SK-N-SH (cell line): Measurements from ENCODE around the gene EIF1B. TPM values are rescaled to one million over a fixed set of nuclear protein-coding genes. Genes with fewer than 3 reads are reported as not detected.
A peak's percentile ranks its signal among the peaks of the same experiment; 100 is the strongest.

ENCODE experiments used
- CTCF ChIA-PET: fragments of 300-600, 350-600 bp; formaldehyde crosslinking; extraction: SDS; loops from one replicate; lab custom pipeline; 2021; lab: Yijun Ruan, JAX
- POLR2A ChIA-PET: fragments of 350-600 bp; sonication (Branson Sonifier 250); formaldehyde crosslinking; extraction: SDS; loops from one replicate; lab custom pipeline; 2020; ENCODE audit warnings: antibody characterized with exemption, inconsistent platforms; lab: Yijun Ruan, JAX
- DNase-seq: peaks from one replicate; pipeline ENCODE4 v3.0.0; 2012
- H2AFZ ChIP-seq: fragments of 200-600 bp; sonication (generic); 2 replicates; pipeline ENCODE4 v1.8.1; 2016; ENCODE audit warnings: antibody characterized with exemption, mild to moderate bottlenecking, low read depth
- H3F3A ChIP-seq: fragments of 200-600 bp; sonication (generic); replicated peaks from 2 replicates; pipeline ENCODE3; 2016; ENCODE audit warnings: antibody characterized with exemption, mild to moderate bottlenecking; ENCODE audit not compliant: insufficient read depth
- H3K27ac ChIP-seq, 2 experiments: fragments of 200-500 bp in 1 of 2; fragments of 200-600 bp in 1 of 2; sonication (Bioruptor generic) in 1 of 2; sonication (generic), shearing (Covaris generic) in 1 of 2; 2 replicates each; pipeline versions ENCODE4 v1.5.1 to v1.6.1; 2014 to 2016; ENCODE audit warnings: low read depth in 2 of 2, inconsistent platforms in 1 of 2, low read length in 1 of 2, mild to moderate bottlenecking in 1 of 2, mixed read lengths in 1 of 2
- H3K27me3 ChIP-seq: fragments of 200-600 bp; sonication (generic), shearing (Covaris generic); 2 replicates; pipeline ENCODE4 v1.6.1; 2016; ENCODE audit warnings: mixed run types; ENCODE audit not compliant: insufficient read depth
- H3K36me3 ChIP-seq, 2 experiments: fragments of 200-500 bp in 1 of 2; fragments of 200-600 bp in 1 of 2; sonication (Bioruptor generic) in 1 of 2; sonication (generic) in 1 of 2; replicated peaks in 1 of 2; 2 replicates each; pipeline versions ENCODE3 to v1.5.1; 2014 to 2016; ENCODE audit warnings: low read length in 1 of 2, mild to moderate bottlenecking in 1 of 2; ENCODE audit not compliant: insufficient read depth in 2 of 2, control insufficient read depth in 1 of 2
- H3K4me1 ChIP-seq, 2 experiments: fragments of 200-500 bp in 1 of 2; fragments of 200-600 bp in 1 of 2; sonication (Bioruptor generic) in 1 of 2; sonication (generic), shearing (Covaris generic) in 1 of 2; 2 replicates each; pipeline versions ENCODE4 v1.5.1 to v1.6.1; 2014 to 2016; ENCODE audit warnings: low read depth in 1 of 2, low read length in 1 of 2, mixed run types in 1 of 2; ENCODE audit not compliant: insufficient read depth in 2 of 2, control insufficient read depth in 1 of 2
- H3K4me2 ChIP-seq: fragments of 200-600 bp; sonication (generic), shearing (Covaris generic); 2 replicates; pipeline ENCODE4 v1.6.1; 2017; ENCODE audit warnings: mixed run types
- H3K4me3 ChIP-seq, 2 experiments: fragments of 200-500 bp in 1 of 2; fragments of 200-600 bp in 1 of 2; sonication (Bioruptor generic) in 1 of 2; sonication (generic), shearing (Covaris generic) in 1 of 2; 2 replicates each; pipeline versions ENCODE4 v1.5.1 to v1.8.1; 2014 to 2016; ENCODE audit warnings: low read depth in 2 of 2, inconsistent platforms in 1 of 2, low read length in 1 of 2, mild to moderate bottlenecking in 1 of 2, mixed read lengths in 1 of 2, moderate library complexity in 1 of 2
- H3K79me2 ChIP-seq: fragments of 200-600 bp; sonication (generic); 2 replicates; pipeline ENCODE4 v1.8.1; 2017; ENCODE audit warnings: mild to moderate bottlenecking; ENCODE audit not compliant: insufficient read depth
- H3K9ac ChIP-seq: fragments of 200-600 bp; sonication (generic); 2 replicates; pipeline ENCODE4 v1.6.1; 2017; ENCODE audit warnings: mixed run types
- H3K9me2 ChIP-seq: fragments of 200-600 bp; sonication (generic); 2 replicates; pipeline ENCODE4 v1.6.1; 2017; ENCODE audit warnings: mixed run types
- H3K9me3 ChIP-seq: fragments of 200-600 bp; sonication (generic); 2 replicates; pipeline ENCODE4 v1.6.1; 2017; ENCODE audit warnings: mixed run types, mild to moderate bottlenecking, moderate library complexity
- H4K20me1 ChIP-seq: fragments of 200-600 bp; sonication (generic); 2 replicates; pipeline ENCODE4 v1.6.1; 2017; ENCODE audit warnings: mild to moderate bottlenecking, mixed run types; ENCODE audit not compliant: insufficient read depth
- CHD2 ChIP-seq: fragments of 150-350 bp; IDR thresholded peaks from 2 replicates; pipeline ENCODE4 v1.6.1; 2018; ENCODE audit warnings: low read length; ENCODE audit not compliant: partially characterized antibody
- ELF1 ChIP-seq: IDR thresholded peaks from 2 replicates; pipeline ENCODE4 v1.4.0; 2012
- EZH2phosphoT487 ChIP-seq: fragments of 200-600 bp; sonication (generic); IDR thresholded peaks from 2 replicates; pipeline ENCODE4 v1.6.1; 2017; ENCODE audit warnings: low read depth, mixed run types, mild to moderate bottlenecking, antibody characterized with exemption, moderate library complexity, borderline replicate concordance
- FOSL2 ChIP-seq: IDR thresholded peaks from 2 replicates; pipeline ENCODE4 v1.4.0; 2012; ENCODE audit warnings: low read depth, mild to moderate bottlenecking, moderate library complexity, borderline replicate concordance
- FOXJ3 ChIP-seq: sonication (generic); formaldehyde crosslinking; IDR thresholded peaks from 2 replicates; pipeline ENCODE4 v1.5.1; 2020; ENCODE audit warnings: mild to moderate bottlenecking, missing genetic modification reagents
- GABPA ChIP-seq: IDR thresholded peaks from 2 replicates; pipeline ENCODE4 v1.4.0; 2012; ENCODE audit warnings: low read depth, mild to moderate bottlenecking
- GATA2 ChIP-seq: sonication (generic); formaldehyde crosslinking; IDR thresholded peaks from 2 replicates; pipeline ENCODE4 v1.5.0; 2020; ENCODE audit warnings: mild to moderate bottlenecking, missing genetic modification reagents
- JUND ChIP-seq: IDR thresholded peaks from 2 replicates; pipeline ENCODE4 v1.4.0; 2012
- MEF2A ChIP-seq: IDR thresholded peaks from 2 replicates; pipeline ENCODE4 v1.4.0; 2012; ENCODE audit warnings: low read depth, borderline replicate concordance
- NFIC ChIP-seq: IDR thresholded peaks from 2 replicates; pipeline ENCODE4 v1.4.0; 2012; ENCODE audit warnings: borderline replicate concordance
- RAD21 ChIP-seq: IDR thresholded peaks from 2 replicates; pipeline ENCODE4 v1.6.1; 2012; ENCODE audit warnings: mild to moderate bottlenecking, low read length
- RFX5 ChIP-seq: IDR thresholded peaks from 2 replicates; pipeline ENCODE4 v1.6.1; 2012; ENCODE audit warnings: mild to moderate bottlenecking, improper control_type of control experiment, low read length
- TCF12 ChIP-seq: IDR thresholded peaks from 2 replicates; pipeline ENCODE4 v1.4.0; 2012
- YY1 ChIP-seq: IDR thresholded peaks from 2 replicates; pipeline ENCODE4 v1.4.0; 2012; ENCODE audit warnings: low read depth, mild to moderate bottlenecking
- WGBS: methylation state at CpG from one replicate; pipeline ENCODE4 v1.1.6; 2017; ENCODE audit warnings: low lambda C conversion rate; 5-methylcytosine and 5-hydroxymethylcytosine counted together
- polyA plus RNA-seq, 3 experiments: library from polyadenylated mRNA; depleted of rRNA; stranded (reverse); fragments of >200 nt; gene quantifications; 2 replicates each; pipeline ENCODE4 v1.2.3, GENCODE V29; 2012
- TF ChIP-seq, protein P1 (sequence below): IDR thresholded peaks from 2 replicates; pipeline ENCODE4 v1.4.0; 2012; ENCODE audit warnings: low read depth, borderline replicate concordance
- TF ChIP-seq, protein P2 (sequence below): fragments of 150-350 bp; IDR thresholded peaks from 2 replicates; pipeline ENCODE4 v1.6.1; 2016; ENCODE audit warnings: mild to moderate bottlenecking, low read depth, low read length
- TF ChIP-seq, protein P3 (sequence below): fragments of 200-600 bp; sonication (generic); IDR thresholded peaks from 2 replicates; pipeline ENCODE4 v1.6.1; 2017; ENCODE audit warnings: antibody characterized with exemption, mild to moderate bottlenecking, moderate library complexity
- TF ChIP-seq, protein P4 (sequence below): IDR thresholded peaks from 2 replicates; pipeline ENCODE4 v1.6.1; 2012; ENCODE audit warnings: mild to moderate bottlenecking, low read depth, low read length, moderate library complexity
- TF ChIP-seq, protein P5 (sequence below): IDR thresholded peaks from 2 replicates; pipeline ENCODE4 v1.4.0; 2012; ENCODE audit warnings: low read depth, borderline replicate concordance

The EIF1B gene
- polyA plus RNA-seq, 1 of the 3 experiments (the other 2 are of a cell fraction): 22.9 TPM

DNA sequence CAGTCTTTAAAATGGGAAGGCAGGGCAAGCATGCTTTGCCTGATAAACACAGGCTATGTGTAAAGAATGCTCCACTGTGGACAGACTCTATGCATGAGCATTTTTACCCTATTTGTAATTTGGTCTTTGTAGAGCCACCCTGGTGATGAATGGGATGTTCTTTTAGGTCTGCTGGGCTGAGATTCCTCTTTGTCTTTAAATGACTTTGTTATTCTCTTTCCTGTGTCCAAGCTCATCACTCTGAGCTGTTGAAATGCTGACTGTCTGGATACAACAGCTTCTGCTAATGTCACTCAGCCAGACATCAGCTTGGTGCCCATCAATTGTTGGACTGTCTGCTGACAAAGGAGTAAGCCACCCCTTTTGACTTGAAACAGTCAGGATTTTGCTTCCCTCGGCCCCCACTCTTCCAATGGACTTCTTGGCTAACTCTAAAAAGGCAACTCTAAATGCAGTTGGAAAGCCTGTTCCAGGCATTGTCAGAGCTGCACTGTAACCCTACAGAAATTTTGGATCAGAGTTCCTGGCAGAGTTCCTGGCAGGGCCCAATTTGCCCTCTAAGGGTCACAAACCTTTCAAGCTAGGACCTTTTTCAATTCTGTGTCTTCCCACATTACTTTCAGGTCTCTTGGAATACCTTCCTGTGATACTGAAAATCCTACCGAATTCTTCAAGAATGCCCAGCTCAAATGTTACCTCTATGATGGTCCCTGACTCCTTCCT is 40.5 kb upstream of the EIF1B start:
- Histone ChIP-seq H3K9me3 (no peaks in the 10 kb centered on the region), H3K27me3 (no peaks in the 10 kb centered on the region), H3K9me2 (no peaks in the 10 kb centered on the region), H3K27ac (peak overlapping the region in 1 of 2 experiments; percentile 60; a peak in 2 of 4 replicates), H3K9ac (no peak overlapping the region), H3K79me2 (no peaks in the 10 kb centered on the region), H3K36me3 (no peaks in the 10 kb centered on the region), H4K20me1 (no peaks in the 10 kb centered on the region), H3K4me1 (peaks cover 0 to 17% of the 10 kb centered on the region in 2 experiments; a peak in 2 of 4 replicates), H3K4me2 (no peak overlapping the region), H3F3A (no peaks in the 10 kb centered on the region), H2AFZ (no peak overlapping the region), H3K4me3 (no peak overlapping the region)
- ChIA-PET CTCF (no interaction called here), POLR2A (no interaction called here)
- DNase-seq: no peak
- 21% methylated on average over 2 of the region's 2 CpGs for WGBS
- TF ChIP-seq RAD21 (no peak), NFIC (no peak), GABPA (no peak), ELF1 (no peak), JUND (no peak), FOSL2 (no peak), CHD2 (no peak), MEF2A (no peak), RFX5 (no peak), YY1 (no peak), TCF12 (no peak), GATA2 (CRISPR knock-in tag) (no peak), EZH2phosphoT487 (no peak), FOXJ3 (CRISPR knock-in tag) (no peak)
- TF ChIP-seq, protein P1, sequence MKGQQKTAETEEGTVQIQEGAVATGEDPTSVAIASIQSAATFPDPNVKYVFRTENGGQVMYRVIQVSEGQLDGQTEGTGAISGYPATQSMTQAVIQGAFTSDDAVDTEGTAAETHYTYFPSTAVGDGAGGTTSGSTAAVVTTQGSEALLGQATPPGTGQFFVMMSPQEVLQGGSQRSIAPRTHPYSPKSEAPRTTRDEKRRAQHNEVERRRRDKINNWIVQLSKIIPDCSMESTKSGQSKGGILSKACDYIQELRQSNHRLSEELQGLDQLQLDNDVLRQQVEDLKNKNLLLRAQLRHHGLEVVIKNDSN: no peak
- TF ChIP-seq, protein P2, sequence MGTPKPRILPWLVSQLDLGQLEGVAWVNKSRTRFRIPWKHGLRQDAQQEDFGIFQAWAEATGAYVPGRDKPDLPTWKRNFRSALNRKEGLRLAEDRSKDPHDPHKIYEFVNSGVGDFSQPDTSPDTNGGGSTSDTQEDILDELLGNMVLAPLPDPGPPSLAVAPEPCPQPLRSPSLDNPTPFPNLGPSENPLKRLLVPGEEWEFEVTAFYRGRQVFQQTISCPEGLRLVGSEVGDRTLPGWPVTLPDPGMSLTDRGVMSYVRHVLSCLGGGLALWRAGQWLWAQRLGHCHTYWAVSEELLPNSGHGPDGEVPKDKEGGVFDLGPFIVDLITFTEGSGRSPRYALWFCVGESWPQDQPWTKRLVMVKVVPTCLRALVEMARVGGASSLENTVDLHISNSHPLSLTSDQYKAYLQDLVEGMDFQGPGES: no peak
- TF ChIP-seq, protein P3, sequence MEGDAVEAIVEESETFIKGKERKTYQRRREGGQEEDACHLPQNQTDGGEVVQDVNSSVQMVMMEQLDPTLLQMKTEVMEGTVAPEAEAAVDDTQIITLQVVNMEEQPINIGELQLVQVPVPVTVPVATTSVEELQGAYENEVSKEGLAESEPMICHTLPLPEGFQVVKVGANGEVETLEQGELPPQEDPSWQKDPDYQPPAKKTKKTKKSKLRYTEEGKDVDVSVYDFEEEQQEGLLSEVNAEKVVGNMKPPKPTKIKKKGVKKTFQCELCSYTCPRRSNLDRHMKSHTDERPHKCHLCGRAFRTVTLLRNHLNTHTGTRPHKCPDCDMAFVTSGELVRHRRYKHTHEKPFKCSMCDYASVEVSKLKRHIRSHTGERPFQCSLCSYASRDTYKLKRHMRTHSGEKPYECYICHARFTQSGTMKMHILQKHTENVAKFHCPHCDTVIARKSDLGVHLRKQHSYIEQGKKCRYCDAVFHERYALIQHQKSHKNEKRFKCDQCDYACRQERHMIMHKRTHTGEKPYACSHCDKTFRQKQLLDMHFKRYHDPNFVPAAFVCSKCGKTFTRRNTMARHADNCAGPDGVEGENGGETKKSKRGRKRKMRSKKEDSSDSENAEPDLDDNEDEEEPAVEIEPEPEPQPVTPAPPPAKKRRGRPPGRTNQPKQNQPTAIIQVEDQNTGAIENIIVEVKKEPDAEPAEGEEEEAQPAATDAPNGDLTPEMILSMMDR: no peak
- TF ChIP-seq, protein P4, sequence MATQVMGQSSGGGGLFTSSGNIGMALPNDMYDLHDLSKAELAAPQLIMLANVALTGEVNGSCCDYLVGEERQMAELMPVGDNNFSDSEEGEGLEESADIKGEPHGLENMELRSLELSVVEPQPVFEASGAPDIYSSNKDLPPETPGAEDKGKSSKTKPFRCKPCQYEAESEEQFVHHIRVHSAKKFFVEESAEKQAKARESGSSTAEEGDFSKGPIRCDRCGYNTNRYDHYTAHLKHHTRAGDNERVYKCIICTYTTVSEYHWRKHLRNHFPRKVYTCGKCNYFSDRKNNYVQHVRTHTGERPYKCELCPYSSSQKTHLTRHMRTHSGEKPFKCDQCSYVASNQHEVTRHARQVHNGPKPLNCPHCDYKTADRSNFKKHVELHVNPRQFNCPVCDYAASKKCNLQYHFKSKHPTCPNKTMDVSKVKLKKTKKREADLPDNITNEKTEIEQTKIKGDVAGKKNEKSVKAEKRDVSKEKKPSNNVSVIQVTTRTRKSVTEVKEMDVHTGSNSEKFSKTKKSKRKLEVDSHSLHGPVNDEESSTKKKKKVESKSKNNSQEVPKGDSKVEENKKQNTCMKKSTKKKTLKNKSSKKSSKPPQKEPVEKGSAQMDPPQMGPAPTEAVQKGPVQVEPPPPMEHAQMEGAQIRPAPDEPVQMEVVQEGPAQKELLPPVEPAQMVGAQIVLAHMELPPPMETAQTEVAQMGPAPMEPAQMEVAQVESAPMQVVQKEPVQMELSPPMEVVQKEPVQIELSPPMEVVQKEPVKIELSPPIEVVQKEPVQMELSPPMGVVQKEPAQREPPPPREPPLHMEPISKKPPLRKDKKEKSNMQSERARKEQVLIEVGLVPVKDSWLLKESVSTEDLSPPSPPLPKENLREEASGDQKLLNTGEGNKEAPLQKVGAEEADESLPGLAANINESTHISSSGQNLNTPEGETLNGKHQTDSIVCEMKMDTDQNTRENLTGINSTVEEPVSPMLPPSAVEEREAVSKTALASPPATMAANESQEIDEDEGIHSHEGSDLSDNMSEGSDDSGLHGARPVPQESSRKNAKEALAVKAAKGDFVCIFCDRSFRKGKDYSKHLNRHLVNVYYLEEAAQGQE: no peak
- TF ChIP-seq, protein P5, sequence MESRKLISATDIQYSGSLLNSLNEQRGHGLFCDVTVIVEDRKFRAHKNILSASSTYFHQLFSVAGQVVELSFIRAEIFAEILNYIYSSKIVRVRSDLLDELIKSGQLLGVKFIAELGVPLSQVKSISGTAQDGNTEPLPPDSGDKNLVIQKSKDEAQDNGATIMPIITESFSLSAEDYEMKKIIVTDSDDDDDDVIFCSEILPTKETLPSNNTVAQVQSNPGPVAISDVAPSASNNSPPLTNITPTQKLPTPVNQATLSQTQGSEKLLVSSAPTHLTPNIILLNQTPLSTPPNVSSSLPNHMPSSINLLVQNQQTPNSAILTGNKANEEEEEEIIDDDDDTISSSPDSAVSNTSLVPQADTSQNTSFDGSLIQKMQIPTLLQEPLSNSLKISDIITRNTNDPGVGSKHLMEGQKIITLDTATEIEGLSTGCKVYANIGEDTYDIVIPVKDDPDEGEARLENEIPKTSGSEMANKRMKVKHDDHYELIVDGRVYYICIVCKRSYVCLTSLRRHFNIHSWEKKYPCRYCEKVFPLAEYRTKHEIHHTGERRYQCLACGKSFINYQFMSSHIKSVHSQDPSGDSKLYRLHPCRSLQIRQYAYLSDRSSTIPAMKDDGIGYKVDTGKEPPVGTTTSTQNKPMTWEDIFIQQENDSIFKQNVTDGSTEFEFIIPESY: no peak
